Measurements from ENCODE around the gene STXBP6.

DNA sequence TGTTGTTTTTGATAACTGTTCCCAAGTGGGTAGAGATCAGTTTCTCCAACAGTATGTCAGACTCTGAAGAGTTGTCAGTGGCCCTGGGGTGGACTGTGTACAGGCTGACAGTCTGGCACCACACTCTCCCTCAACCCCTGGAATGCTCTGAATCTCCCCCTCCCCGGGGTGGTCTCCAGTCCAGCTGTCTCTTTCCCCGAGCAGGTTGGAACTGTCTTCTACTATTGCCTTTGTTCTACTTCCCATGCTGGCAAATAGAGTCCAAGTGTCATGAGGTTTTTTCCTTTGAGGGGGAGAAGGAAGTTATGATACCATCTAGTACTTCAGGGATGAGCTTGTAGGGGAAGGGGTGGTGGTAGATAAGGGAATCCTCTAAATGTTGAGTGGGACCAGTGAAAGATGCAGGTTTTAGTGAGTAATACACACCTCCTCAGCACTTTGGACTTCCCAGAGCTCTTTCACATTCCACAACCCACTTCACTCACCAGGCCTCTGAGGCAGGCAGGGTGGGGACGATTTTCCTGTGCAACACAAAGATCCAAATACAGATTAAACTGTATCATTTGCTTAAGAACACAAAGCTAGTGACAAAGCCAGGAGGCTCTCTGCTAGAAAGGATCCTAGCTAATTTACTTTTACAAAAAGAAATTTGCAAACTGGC is 245.3 kb downstream of the STXBP6 start:
- TF ChIP-seq CTCF (IDR thresholded peaks at IDR 0.05), result no peak
- TF ChIP-seq EZH2 (IDR thresholded peaks at IDR 0.05), result no peak

Data from neural progenitor cell (in vitro differentiated cells).